ENCODE data around the gene RSPO3.
"Not testable (repeated sequence)": the region's sequence is repeated elsewhere in the genome, so short reads cannot be mapped to it uniquely, and the experiment has no call there.

RSPO3 gene, protein sequence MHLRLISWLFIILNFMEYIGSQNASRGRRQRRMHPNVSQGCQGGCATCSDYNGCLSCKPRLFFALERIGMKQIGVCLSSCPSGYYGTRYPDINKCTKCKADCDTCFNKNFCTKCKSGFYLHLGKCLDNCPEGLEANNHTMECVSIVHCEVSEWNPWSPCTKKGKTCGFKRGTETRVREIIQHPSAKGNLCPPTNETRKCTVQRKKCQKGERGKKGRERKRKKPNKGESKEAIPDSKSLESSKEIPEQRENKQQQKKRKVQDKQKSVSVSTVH

GRCh38 chr6:127118298-127119101 lies at the start of gene RSPO3:
Gene RSPO3 (plus strand): TSS chr6:127118671. CDS start chr6:127119193, 522 bp downstream.
- peak within 1 kb of the TSS; percentile 34 to 51 (median 37) for H3K4me3 ChIP-seq
- H3K27ac ChIP-seq, result peak within 1 kb of the TSS in 5 of 21 experiments; percentile 12 to 73 (median 40)

DNA sequence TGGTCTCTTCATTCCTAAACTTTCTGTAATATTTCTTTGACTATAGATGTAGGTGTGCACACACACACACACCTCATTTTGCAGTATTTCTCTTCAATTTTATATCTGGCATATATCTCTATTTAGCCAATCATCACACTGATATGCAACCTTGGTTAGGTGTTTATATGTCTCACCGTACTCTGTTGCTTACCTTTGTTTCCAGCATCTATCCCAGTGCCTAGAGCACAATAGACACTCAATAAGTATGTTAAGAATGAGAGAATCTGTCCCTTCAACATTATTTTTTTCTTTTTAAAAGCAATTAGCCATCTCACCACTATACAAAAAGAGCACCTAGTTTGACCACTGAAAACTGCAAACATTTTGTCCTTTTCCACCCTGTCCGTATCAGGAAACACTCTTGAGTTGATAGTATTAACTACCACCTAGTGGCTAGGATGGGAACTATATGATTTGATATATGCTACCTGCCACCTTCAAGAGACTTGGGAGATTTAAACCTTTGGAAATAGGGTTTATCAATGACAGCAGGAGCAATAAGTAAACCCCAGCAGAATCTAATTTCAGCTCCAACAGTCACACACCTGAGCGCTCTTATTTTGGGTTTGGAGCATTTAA lies 48.7 kb upstream of the RSPO3 start:
- no peak overlapping the region for H3K4me3 ChIP-seq
- no peak overlapping the region for H3K27ac ChIP-seq

- Histone ChIP-seq H3K27ac (no peak overlapping the region), H3K4me3 (no peak overlapping the region)
Measured at GRCh38 chr6:127073222-127073621, 45.2 kb upstream of the RSPO3 start.

DNA sequence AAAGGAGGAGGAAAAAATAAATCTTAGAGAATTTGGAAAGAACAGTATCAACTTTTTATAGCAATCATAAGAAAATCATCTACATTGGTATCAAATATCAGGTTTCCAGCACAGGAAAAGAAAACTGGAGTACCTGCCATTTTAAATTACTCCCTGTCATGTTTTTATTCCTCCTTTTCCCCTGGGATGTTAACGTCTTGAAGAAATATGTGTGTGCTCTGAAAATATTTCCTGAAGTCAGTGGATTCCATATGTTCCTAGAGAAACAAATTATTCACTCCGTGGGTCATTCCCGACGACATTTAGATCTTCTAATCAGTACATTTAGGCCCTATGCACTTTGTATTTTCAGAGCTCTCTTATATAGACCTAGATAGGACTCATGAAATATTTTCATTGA lies 42.0 kb upstream of the RSPO3 start:
- no peak overlapping the region for H3K27ac ChIP-seq
- H3K4me3 ChIP-seq, result no peak overlapping the region

- no peak overlapping the region for H3K4me3 ChIP-seq
- H3K27ac ChIP-seq, result no peak overlapping the region
Measured at GRCh38 chr6:127077886-127078285, 40.6 kb upstream of the RSPO3 start.

DNA sequence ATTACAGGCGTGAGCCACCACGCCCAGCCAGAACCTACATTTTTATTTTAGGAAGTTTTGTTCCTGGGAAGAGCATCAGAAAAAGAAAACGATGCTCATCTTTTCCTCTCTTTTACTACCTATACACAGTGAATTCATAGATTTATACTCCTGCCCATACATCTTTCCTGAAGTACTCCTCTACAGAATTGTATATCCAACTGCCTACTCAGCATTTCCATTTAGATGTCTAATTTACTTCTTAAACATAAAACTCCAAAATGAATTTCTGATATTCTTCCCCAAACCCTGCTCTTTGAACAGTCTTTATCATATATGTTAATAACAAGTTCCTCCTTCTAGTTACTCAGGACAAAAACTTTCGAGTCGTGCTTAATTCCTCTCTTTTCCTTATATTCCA lies 39.8 kb upstream of the RSPO3 start:
- no peak overlapping the region for H3K27ac ChIP-seq
- no peak overlapping the region for H3K4me3 ChIP-seq

DNA sequence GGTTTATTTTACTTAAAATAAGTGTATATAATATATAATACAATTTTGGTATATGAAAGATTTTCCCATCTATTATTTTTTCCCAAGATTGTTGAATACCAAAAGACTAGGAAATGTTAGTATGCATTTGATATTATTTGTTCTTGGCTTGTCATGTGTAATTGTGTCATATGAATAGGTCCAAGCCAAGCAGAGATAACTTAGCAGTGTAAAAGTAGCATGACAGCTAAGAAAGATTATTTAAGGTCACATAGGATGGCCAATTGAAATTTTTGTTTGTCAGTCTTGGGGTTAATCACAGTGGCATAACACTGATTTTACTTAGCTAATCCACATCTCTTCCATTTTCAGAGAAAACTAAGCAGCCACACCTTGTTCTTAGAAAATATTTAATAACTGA lies 38.8 kb upstream of the RSPO3 start:
- no peak overlapping the region for H3K27ac ChIP-seq
- no peak overlapping the region for H3K4me3 ChIP-seq

DNA sequence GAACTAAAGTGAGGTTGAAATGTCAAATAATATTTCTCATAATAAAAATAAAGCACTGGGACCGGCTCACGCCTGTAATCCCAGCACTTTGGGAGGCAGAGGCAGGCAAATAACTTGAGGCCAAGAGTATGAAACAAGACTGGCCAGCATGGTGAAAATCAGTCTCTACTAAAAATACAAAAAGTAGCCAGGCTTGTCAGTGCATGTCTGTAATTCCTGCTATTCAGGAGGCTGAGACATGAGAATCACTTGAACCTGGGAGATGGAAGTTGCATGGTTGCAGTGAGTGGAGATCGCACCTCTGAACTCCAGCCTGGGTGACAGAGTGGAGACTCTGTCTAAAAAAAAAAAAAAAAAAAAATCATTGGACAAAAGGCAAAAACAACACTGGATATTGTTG lies 38.4 kb upstream of the RSPO3 start:
- no peak overlapping the region for H3K27ac ChIP-seq
- H3K4me3 ChIP-seq, result no peak overlapping the region

DNA sequence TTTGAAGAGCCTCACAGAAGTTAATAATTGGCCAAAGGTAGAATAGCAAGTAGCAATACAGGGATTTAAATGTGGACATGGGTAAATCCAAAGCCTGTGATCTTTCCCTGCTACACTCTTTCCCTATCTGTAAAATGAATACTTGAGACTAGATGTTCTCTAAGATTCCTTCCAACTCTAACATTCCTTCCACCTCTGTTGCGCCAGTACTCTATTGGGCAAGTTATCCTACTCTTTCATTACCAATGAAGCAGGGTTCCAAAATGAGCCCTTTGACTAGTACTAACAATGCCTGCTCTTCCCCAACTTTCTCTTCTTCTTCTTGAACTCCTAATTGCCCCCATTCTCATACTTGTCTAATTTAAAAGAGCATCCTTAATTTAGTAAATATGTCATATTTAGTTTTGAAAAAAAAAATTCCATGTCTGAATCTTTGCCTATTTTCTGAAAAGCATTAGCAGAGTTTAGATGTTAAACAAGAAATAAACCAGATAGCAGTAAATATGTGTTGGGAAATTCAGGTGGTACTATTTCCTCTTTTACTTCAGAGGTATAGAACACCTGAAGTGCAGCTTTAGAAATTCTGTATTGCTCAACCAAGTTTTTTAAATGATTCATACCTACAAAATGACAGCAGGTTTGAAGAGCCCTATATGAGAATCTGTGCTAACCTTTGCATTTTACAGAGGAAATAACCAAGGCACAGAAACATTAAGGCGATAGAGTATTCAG lies 35.1 kb upstream of the RSPO3 start:
- H3K4me3 ChIP-seq, result no peak overlapping the region

DNA sequence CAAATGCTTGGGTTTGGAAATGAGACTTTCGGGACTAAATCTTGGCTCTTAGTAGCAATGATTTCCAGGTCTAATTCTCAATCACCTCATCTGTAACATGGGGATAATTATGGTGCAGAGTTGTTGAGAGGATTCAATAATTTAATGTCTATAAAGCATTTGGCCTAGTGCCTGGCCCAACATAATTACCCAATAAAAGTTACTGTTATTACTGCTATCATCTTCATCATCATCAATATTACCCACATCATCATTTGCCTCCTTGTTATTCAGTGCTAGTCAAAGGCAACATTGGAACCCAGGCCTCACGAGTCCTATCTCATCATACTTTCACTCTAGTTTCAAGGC lies 34.5 kb upstream of the RSPO3 start:
- Histone ChIP-seq H3K4me3 (no peak overlapping the region), H3K27ac (no peak overlapping the region)

More for the DNA sequence above, 35.1 kb upstream of the RSPO3 start:
- no peak overlapping the region for H3K27ac ChIP-seq

- no peak overlapping the region for H3K4me3 ChIP-seq
- H3K27ac ChIP-seq, result no peak overlapping the region
Measured at GRCh38 chr6:127085181-127085580, 33.3 kb upstream of the RSPO3 start.

GRCh38 chr6:127090051-127090450 lies 28.4 kb upstream of the RSPO3 start:
- H3K4me3 ChIP-seq, result no peak overlapping the region
- no peak overlapping the region for H3K27ac ChIP-seq

GRCh38 chr6:127092466-127092865 lies 26.0 kb upstream of the RSPO3 start:
- H3K27ac ChIP-seq, result no peak overlapping the region
- H3K4me3 ChIP-seq, result no peak overlapping the region

GRCh38 chr6:127094791-127095190 lies 23.7 kb upstream of the RSPO3 start:
- H3K4me3 ChIP-seq, result no peak overlapping the region
- no peak overlapping the region for H3K27ac ChIP-seq

GRCh38 chr6:127096167-127096566 lies 22.3 kb upstream of the RSPO3 start:
- Histone ChIP-seq H3K27ac (no peak overlapping the region), H3K4me3 (no peak overlapping the region)

GRCh38 chr6:127097442-127097841 lies 21.0 kb upstream of the RSPO3 start:
- H3K4me3 ChIP-seq, H3K27ac ChIP-seq: not testable (repeated sequence)

- Histone ChIP-seq H3K4me3 (no peak overlapping the region), H3K27ac (no peak overlapping the region)
Measured at GRCh38 chr6:127100510-127101140, 17.8 kb upstream of the RSPO3 start.

DNA sequence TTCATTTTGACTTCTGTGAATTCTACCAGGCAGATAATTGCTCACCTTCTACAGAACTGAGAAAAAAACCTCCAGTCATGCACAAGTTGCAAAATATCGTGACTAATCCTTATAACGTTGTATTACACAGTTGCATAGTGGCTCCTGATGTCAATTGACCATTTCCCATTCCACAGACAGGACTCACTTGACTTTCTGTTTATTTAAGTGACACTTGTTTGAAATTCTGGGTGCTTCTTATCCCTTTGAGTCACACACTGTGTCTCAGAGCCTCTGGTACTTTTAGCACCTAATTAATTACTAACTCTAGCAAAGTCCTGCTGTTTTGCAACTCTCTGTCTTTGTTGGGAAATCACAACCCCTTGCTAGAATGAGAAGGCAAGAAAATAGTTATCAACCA lies 16.2 kb upstream of the RSPO3 start:
- H3K4me3 ChIP-seq, result no peak overlapping the region
- no peak overlapping the region for H3K27ac ChIP-seq

GRCh38 chr6:127102859-127103258 lies 15.6 kb upstream of the RSPO3 start:
- no peak overlapping the region for H3K27ac ChIP-seq
- no peak overlapping the region for H3K4me3 ChIP-seq

- no peak overlapping the region for H3K4me3 ChIP-seq
Measured at GRCh38 chr6:127103482-127103881, 15.0 kb upstream of the RSPO3 start.

More at GRCh38 chr6:127103482-127103881, 15.0 kb upstream of the RSPO3 start:
- H3K27ac ChIP-seq, result no peak overlapping the region

All from skin epidermis (tissue), 12 donors.